ENCODE data around the gene PDLIM7.

PDLIM7 gene

DNA sequence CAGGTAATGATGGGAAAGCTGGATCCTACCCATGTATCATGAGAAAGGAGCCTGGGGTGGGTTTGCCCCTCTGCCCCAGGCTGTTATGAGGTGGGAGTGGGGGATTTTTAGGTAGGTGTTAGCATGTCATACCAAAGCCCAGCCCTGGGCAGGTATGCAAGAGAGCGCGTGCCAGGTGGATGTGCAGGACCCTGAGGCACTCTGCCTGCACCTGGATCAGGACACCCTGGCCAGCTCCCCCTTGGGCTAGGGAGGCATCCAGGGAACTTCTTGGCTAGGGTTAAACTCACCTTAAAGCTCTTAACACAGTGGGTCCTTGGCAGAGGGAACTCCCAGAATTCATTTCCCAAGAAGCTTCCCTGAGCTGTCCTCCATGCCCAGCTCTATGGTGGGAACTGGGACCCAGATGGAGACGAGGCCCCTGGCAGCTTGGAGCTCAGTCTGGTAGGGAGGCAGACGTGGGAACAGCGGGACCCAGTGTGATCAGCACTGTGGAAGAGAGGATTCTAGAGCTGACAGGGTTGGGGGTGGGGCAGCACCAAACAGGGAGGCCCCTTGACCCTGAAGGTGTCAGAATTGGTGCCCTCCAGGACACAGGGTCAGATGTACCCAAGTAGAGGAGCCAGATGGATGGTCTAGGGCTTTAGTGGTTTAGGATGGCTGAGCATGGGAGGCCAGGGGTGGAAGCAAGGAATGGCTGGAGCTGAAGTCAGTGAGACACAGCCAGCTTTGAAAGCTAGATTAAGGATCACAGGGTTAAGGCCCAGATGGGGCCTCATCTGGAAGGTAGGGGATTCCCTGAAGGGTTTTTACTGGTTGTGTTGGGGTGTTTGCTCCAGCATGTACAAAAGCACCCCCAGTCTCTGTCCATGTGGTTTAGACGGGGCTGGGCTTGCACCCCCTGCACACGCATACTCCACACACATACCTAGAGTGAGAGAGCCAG is 53.0 kb downstream of the PDLIM7 start:
- in situ Hi-C loops (cut with MboI; ENCODE audit: low sequenced_read_pairs): loop anchor here (5.0 to 10.0 kb wide), 2 partner anchors 52 to 130 kb away; partner anchors contain the start of gene MXD3
- peaks cover 14% of the 10 kb centered on the region for H3K36me3 ChIP-seq (replicated peaks)
- no peaks in the 10 kb centered on the region for H3K27me3 ChIP-seq (ENCODE audit: low read depth)
- peaks cover 22% of the 10 kb centered on the region for H3K4me1 ChIP-seq
- H3K9me3 ChIP-seq: no peaks in the 10 kb centered on the region
- H3K4me3 ChIP-seq: no peak overlapping the region
- DNase-seq (ENCODE audit: low spot score in 2 of 2): no peak

DNA sequence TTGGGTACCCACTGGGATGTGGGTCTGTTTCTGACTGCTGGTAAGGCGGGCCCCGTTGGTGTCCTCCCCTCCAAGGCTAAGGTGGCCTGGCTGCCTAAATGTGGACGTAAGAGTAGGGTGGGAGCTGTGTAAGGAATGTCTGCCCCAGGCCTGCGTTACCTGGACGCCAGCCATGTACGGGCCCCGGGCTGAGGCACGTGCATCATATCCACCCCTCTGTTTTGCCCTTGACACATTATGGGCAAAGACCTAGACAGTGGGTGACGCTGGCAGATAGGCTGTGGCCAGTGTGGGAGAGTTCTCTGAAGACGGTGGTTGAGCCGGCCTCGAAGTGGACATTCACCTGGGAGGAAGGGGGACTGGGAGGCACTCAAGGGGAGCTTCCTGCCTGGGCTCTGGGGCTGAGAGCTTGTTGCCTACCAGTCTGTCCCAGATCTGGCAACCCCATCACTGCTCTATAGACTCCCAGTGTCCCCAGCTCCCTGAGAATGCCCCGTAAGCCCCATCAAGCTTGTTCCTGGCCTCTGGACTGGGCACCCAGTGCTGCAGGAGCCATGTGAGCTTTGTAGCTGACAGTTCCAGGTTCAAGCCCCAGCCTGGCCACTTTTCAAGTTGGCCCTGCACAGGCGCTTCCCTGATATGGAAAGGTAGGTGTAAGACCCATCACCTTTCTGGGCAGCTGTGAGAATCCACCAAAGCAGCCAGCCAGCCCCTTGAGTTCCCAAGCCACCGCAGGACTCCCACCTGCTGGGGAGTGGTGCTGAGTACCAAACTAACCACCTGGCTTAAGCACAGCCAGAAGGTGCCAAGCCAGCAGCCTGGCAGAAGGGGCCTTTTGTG is 54.0 kb downstream of the PDLIM7 start:
- in situ Hi-C loops (cut with MboI; ENCODE audit: low sequenced_read_pairs): loop anchor here (10.0 kb wide), 1 partner anchor 129 kb away; the partner anchor contains the start of gene MXD3
- DNase-seq (ENCODE audit: low spot score in 2 of 2): no peak
- peaks cover 16% of the 10 kb centered on the region for H3K36me3 ChIP-seq (replicated peaks)

DNA sequence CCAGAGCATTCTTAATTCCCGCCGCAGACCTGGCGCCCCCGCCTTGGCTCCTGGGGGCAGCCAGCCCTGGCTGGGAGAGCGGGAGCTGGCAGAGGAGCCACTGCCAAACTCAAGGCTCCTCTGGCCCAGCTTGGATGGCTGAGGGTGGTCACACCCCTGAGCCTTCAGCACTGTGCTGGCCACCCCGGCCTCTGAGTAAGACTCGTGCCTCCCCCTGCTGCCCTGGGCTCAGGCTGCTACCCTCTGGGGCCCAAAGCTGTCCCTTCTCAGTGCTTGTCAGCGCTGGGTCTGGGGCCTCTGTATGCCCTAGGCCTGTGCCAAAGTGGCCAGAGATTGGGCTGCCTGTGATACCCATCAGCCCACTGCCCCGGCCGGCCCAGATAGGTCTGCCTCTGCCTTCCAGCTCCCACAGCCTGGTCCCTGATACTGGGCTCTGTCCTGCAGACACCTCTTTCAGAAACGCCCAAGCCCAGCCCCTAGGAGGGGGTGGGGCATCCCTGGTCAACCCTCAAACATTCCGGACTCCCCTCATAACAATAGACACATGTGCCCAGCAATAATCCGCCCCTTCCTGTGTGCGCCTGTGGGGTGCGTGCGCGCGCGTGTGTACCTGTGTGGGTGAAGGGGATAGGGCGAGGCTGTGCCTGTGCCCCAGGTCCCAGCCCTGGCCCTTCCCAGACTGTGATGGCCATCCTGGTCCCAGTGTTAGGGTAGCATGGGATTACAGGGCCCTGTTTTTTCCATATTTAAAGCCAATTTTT is 55.2 kb downstream of the PDLIM7 start:
- peaks cover 27% of the 10 kb centered on the region for H3K36me3 ChIP-seq (replicated peaks)
- H3K4me3 ChIP-seq: no peak overlapping the region
- peaks cover 14% of the 10 kb centered on the region for H3K4me1 ChIP-seq
- H3K9me3 ChIP-seq: no peaks in the 10 kb centered on the region
- no peaks in the 10 kb centered on the region for H3K27me3 ChIP-seq (ENCODE audit: low read depth)
- DNase-seq (ENCODE audit: low spot score in 2 of 2): no peak
- in situ Hi-C loops (cut with MboI; ENCODE audit: low sequenced_read_pairs): loop anchor here (10.0 kb wide), 1 partner anchor 127 kb away; the partner anchor contains the start of gene MXD3

More for the DNA sequence above, 54.0 kb downstream of the PDLIM7 start:
- Histone ChIP-seq H3K4me1 (peaks cover 22% of the 10 kb centered on the region), H3K4me3 (no peak overlapping the region), H3K27me3 (ENCODE audit: low read depth) (no peaks in the 10 kb centered on the region), H3K9me3 (no peaks in the 10 kb centered on the region)

DNA sequence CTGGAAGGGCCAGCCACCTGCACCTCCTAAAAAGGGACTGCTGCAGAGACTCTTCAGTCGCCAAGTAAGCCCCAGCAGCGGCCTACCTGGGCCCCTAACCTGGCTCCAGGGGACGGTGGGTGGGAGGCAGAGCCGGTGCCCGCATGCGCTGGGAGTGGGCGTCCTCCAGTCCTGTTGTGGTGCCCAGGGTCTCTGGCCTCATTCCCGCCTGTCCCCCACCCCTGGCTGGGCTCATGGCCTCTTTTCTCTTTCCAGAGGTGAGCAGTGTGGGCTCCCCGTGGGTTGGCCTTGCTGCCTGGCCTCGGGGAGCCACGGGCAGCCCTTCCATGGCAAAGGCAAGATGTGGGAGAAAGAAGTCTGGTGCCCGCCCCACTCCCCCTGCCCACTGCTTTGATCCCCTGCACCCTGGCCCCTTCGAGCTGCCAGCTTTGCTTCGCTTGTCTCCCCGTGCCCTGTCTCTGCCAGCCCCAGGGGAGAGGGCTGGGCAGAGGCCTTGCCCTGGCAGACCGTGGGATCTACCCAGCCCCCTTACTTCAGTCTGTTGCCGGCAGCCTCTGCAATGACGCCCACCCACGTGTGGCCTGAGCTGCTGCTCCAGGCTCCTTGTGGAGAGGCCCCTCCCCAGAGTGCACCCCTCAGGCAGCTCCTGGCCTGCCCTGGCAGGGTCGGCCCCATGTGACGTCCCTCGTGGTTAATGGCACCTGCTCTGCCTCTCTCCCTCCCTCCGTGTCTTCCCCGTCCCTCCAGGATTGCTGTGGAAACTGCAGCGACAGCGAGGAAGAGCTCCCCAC is 56.2 kb downstream of the PDLIM7 start:
- Histone ChIP-seq H3K4me3 (no peak overlapping the region), H3K27me3 (ENCODE audit: low read depth) (no peaks in the 10 kb centered on the region), H3K4me1 (peaks cover 12% of the 10 kb centered on the region), H3K36me3 (replicated peaks) (peaks cover 36% of the 10 kb centered on the region), H3K9me3 (no peaks in the 10 kb centered on the region)
- in situ Hi-C loops (cut with MboI; ENCODE audit: low sequenced_read_pairs): loop anchor here (10.0 kb wide), 1 partner anchor 126 kb away; the partner anchor contains the start of gene MXD3
- DNase-seq (ENCODE audit: low spot score in 2 of 2): no peak

DNA sequence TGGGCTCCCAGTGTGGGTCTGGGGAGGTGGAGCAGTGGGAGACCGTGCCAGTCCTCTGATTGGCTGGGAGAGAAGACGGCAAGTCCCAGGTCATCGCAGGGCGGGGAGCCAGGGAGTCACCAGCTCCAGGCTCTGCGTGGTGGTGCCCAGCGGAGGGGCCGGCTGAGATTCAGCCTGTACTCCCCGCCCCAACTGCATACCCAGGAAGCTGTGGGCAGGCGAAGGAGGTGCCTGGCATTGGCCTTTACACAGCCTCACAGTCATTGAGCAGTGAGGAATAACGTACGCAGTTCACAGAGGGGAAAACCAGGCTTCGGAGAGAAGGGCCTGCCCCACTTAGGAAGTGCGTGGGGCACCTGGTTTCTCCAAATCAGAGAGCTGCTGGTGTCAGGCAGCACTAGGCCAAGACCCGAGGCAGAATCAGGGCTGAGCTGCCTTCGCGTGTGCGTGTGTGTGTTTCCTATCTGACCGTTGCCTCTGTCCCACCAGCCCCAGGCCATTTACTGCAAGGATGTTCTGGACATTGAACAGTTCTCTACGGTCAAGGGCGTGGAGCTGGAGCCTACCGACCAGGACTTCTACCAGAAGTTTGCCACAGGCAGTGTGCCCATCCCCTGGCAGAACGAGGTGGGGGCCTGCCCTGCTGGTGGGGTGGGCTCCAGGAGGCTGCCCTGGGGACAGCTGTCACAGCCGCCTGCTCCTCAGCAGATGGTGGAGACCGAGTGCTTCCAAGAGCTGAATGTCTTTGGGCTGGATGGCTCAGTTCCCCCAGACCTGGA is 57.0 kb downstream of the PDLIM7 start:
- no peak overlapping the region for H3K4me3 ChIP-seq
- in situ Hi-C loops (cut with MboI; ENCODE audit: low sequenced_read_pairs): loop anchor here (10.0 kb wide), 1 partner anchor 126 kb away; the partner anchor contains the start of gene MXD3
- H3K27me3 ChIP-seq (ENCODE audit: low read depth): no peaks in the 10 kb centered on the region
- peaks cover 8% of the 10 kb centered on the region for H3K4me1 ChIP-seq
- no peaks in the 10 kb centered on the region for H3K9me3 ChIP-seq
- DNase-seq (ENCODE audit: low spot score in 2 of 2): peak in 1 of 2 experiments; percentile 65
- peaks cover 41% of the 10 kb centered on the region for H3K36me3 ChIP-seq (replicated peaks)

DNA sequence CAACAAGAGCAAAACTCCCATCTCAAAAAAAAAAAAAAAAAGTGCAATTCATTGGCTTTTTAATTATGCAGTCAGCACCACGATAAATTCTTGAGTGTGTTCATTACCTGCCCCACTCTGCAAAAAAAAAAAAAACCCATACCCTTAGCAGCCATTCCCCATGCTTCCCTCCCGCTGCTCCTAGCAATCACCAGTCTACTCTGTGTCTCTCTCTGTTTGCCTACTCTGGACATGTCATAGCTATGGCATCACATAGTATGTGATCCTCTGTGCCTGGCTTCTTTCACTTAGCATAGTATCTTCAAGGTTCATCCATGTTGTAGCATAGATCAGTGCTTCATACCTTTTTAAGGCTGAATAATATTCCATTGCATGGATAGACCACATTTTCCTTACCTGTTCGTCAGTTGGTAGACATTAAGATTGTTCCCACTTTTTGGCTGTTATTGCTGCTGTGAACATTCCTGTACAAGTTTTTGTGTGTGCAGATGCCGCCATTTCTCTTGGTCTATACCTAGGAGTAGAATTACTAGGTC is 57.8 kb downstream of the PDLIM7 start:
- H3K4me1 ChIP-seq: peaks cover 8% of the 10 kb centered on the region
- H3K36me3 ChIP-seq (replicated peaks): peaks cover 49% of the 10 kb centered on the region
- in situ Hi-C loops (cut with MboI; ENCODE audit: low sequenced_read_pairs): loop anchor here (10.0 kb wide), 1 partner anchor 125 kb away; the partner anchor contains the start of gene MXD3
- no peak overlapping the region for H3K4me3 ChIP-seq
- no peak for DNase-seq (ENCODE audit: low spot score in 2 of 2)
- no peaks in the 10 kb centered on the region for H3K27me3 ChIP-seq (ENCODE audit: low read depth)
- no peaks in the 10 kb centered on the region for H3K9me3 ChIP-seq

DNA sequence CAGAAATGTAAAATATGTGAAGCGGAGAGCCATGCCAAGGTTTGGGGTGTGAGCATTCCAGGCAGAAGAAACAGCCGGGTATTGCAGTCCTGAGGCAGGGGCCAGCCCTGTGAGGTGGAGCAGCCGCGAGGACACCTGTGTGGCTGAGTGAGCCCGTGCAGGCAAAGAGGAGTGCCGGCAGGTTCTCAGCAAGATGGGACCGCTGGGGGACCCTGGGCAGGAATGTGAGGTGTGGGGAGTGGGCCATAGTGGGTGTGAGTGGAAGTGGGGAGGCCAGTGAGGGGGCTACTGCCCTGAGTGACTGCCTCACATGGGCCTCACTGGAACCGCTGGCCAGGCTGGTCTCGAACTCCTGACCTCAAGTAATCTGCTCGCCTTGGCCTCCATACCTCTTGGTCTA is 58.9 kb downstream of the PDLIM7 start:
- Histone ChIP-seq H3K9me3 (no peaks in the 10 kb centered on the region), H3K36me3 (replicated peaks) (peaks cover 61% of the 10 kb centered on the region), H3K4me3 (no peak overlapping the region), H3K4me1 (peaks cover 8% of the 10 kb centered on the region), H3K27me3 (ENCODE audit: low read depth) (no peaks in the 10 kb centered on the region)
- DNase-seq (ENCODE audit: low spot score in 2 of 2): no peak
- in situ Hi-C loops (cut with MboI; ENCODE audit: low sequenced_read_pairs): no loop called here

DNA sequence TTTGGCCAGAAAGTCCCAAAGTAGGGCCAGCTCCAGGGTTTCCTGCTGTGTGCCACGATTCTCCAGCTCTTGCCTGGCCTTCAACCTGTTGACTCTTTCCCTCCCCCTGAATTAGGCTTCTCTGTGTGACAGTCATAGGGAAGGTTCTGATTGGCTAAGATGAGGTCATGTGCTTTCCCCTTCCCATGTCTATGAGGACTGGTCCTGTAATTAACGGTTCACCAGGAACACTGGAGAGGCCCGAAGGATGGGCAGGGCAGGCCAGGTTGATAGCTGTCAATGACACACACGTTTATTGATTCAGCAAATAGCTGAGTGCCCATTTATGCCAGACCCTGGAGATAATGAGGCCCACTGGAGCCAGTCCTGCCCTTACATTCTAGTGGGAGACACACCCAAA is 59.8 kb downstream of the PDLIM7 start:
- in situ Hi-C loops (cut with MboI; ENCODE audit: low sequenced_read_pairs): no loop called here
- H3K9me3 ChIP-seq: no peaks in the 10 kb centered on the region
- peaks cover 69% of the 10 kb centered on the region for H3K36me3 ChIP-seq (replicated peaks)
- DNase-seq (ENCODE audit: low spot score in 2 of 2): no peak
- no peaks in the 10 kb centered on the region for H3K27me3 ChIP-seq (ENCODE audit: low read depth)
- H3K4me3 ChIP-seq: no peak overlapping the region
- peaks cover 8% of the 10 kb centered on the region for H3K4me1 ChIP-seq

DNA sequence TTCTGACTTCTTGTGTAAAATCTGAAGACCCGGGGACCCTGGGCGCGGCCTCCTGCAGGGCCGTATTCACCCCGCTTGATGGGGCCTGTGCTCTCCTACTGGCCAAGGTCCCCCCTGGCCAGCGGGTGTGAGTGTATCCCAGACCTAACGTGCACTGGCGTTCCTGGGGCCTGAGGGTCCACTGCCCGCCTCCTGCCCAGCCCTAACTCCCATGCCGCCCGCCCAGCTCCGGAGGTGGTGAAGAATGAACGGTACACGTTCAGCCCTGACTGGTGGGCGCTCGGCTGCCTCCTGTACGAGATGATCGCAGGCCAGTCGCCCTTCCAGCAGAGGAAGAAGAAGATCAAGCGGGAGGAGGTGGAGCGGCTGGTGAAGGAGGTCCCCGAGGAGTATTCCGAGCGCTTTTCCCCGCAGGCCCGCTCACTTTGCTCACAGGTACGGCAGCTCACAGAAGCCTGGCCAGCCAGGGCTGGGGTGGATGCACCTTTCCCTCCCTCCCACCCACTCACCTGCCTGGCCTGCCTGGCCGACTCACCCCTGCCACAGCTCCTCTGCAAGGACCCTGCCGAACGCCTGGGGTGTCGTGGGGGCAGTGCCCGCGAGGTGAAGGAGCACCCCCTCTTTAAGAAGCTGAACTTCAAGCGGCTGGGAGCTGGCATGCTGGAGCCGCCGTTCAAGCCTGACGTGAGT is 61.4 kb downstream of the PDLIM7 start:
- in situ Hi-C loops (cut with MboI; ENCODE audit: low sequenced_read_pairs): no loop called here
- H3K4me1 ChIP-seq: peaks cover 8% of the 10 kb centered on the region

DNA sequence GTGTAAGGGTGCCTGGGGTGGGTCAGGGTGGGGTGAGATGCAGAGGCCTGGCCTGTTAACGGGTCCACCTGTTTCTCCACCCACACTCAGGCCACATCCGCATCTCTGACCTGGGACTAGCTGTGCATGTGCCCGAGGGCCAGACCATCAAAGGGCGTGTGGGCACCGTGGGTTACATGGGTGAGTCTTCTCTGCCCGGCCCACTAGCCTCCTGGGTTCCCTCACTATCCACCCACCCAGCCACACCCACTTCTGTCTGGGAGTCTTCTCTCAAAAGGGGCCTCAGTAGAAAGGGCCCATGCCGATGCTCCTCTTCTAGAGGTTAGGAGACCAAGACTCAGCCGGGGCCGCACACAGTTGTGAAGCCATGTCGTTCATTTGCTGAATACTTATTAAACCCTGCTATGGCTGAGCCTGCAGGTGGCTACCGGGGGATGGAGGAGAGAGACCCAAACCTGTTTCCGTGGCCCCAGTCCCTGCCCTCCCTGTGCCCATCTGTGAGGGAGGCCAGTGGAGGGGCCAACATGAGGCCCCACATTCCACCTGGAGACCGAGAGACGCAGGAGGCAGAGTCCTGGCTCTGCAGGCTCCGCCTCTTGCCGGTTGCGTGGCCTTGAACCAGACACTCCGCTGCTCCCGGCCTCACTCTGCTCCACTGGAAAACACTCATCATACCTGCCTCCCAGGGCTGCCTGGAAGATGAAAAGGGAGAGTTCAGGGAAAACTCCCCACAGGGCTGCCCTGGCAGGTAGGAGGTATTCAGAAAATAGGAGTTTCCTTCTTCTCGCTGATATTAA is 62.3 kb downstream of the PDLIM7 start:
- Histone ChIP-seq H3K4me1 (peaks cover 6% of the 10 kb centered on the region), H3K36me3 (replicated peaks) (peaks cover 75% of the 10 kb centered on the region), H3K27me3 (ENCODE audit: low read depth) (no peaks in the 10 kb centered on the region), H3K4me3 (no peak overlapping the region), H3K9me3 (no peaks in the 10 kb centered on the region)
- in situ Hi-C loops (cut with MboI; ENCODE audit: low sequenced_read_pairs): no loop called here
- DNase-seq (ENCODE audit: low spot score in 2 of 2): no peak

More for the DNA sequence above, 61.4 kb downstream of the PDLIM7 start:
- H3K4me3 ChIP-seq: no peak overlapping the region
- DNase-seq (ENCODE audit: low spot score in 2 of 2): no peak
- H3K36me3 ChIP-seq (replicated peaks): peaks cover 76% of the 10 kb centered on the region
- H3K27me3 ChIP-seq (ENCODE audit: low read depth): no peaks in the 10 kb centered on the region
- H3K9me3 ChIP-seq: no peaks in the 10 kb centered on the region

DNA sequence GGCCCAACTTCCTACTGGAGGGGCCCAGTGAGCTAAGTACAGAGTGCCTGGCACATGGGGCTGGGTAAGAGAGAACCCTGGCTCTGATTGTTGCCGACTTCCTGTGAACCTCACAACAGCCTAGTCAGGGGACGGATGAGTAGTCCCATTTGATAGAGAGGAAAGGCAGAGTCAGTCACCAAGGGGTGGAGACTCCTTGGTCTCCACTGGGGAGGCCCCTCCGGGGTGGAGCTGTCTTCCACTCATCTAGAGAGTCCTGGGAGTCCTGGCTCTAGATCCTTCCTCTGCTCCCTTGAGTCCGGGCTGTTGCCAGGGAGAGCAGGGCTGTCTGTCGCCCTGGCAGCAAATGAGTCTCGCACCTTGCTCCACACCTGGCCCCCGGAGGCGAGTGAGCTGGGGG is 63.0 kb downstream of the PDLIM7 start:
- H3K4me1 ChIP-seq: no peaks in the 10 kb centered on the region; the same call in 1 of the 2 replicates
- no peak overlapping the region for H3K4me3 ChIP-seq
- H3K36me3 ChIP-seq (replicated peaks): peaks cover 75% of the 10 kb centered on the region
- DNase-seq (ENCODE audit: low spot score in 2 of 2): no peak
- no peaks in the 10 kb centered on the region for H3K27me3 ChIP-seq (ENCODE audit: low read depth)
- in situ Hi-C loops (cut with MboI; ENCODE audit: low sequenced_read_pairs): no loop called here
- no peaks in the 10 kb centered on the region for H3K9me3 ChIP-seq
